Stimulated activated CD8-positive, alpha-beta memory T cell treated with anti-CD3 and anti-CD28 coated beads, Interleukin-4, amount 100 ng/mL, for 1 hour (primary cell): ENCODE results near the gene PACSIN1.
"Not testable (repeated sequence)": the region's sequence is repeated elsewhere in the genome, so short reads cannot be mapped to it uniquely, and the experiment has no call there.

Experiments
- DNase-seq, 2 donors: peaks; one replicate each; pipeline ENCODE4 v3.0.0-alpha.2; 2020; ENCODE audit warnings: low read depth in 2 of 2, low spot score in 1 of 2

The PACSIN1 gene

GRCh38 chr6:34457742-34458735, 7.8 kb upstream of the PACSIN1 start:
- DNase-seq, result no peak

DNA sequence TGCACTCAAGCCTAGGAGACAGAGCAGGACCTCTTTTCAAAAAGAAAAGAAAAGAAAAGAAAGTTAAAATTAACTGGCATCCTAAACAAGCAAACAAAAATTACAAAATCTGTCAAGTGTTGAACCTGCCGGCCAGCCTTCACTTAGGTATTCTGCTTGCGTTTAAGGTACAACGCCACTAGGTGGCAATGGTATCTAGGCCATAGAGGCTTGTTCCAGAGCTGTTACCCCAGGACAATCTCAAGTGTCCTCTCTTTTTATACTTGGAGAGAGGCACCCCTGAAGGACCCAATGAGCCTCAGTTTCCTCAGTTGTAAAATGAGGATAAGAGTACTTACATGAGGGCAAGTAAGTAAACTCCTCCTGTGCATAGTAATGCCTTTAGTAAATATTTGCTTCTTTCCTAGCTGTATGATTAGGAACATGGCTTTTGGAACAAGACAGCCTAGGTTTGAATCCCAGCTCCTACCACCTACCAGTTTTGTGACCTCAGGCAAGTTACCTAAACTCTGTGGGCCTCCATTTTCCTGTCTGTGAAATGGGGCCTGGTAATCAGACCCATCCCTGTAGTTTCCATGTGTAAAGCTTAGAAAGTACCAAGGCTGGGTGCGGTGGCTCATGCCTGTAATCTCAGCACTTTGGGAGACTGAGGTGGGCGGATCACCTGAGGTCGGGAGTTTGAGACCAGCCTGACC, 5.8 kb upstream of the PACSIN1 start:
- DNase-seq, result peak in 1 of 2 donors; percentile 10

- no peak for DNase-seq
Observed at GRCh38 chr6:34460796-34461507, 4.9 kb upstream of the PACSIN1 start.

GRCh38 chr6:34462010-34462409, 3.9 kb upstream of the PACSIN1 start:
- no peak for DNase-seq

GRCh38 chr6:34462551-34462971, 3.3 kb upstream of the PACSIN1 start:
- no peak for DNase-seq

DNA sequence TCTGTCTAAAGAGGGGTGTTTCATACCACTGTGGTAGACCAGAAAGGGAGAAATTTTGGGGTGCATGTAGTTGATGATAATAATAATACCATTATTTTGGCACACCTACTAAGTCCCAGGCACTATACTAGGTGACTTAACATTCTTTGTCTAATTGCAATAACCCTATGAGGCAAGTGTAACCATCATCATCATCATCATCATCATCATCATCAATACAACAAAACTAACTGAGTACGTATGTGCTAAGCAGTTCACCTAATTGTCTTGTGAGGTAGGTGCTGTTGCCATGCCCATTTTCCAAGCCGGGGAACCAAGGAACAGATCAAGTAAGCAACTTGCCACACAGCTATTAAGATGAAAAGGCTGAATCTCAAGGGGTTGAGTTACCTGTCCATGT, 2.6 kb upstream of the PACSIN1 start:
- DNase-seq, result no peak

DNA sequence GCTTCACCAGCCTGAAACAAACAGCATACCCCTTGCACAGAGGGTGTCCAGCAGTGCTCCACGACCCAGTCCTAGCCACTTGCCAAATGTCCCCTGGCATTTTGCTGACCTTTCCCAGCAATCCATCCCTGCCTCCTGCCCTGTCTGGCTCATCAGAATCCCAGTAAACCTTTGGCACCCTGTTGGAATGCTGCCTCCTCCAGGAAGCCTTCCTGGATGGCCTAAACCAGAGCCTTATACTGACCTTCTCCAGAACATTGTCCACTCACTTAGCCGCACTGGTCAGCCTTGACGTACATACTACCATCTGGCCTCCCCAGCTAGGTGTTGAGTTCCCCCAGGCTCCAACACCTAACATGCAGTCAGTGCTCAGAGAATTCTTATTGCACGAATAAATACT, 2.0 kb upstream of the PACSIN1 start:
- no peak for DNase-seq

DNA sequence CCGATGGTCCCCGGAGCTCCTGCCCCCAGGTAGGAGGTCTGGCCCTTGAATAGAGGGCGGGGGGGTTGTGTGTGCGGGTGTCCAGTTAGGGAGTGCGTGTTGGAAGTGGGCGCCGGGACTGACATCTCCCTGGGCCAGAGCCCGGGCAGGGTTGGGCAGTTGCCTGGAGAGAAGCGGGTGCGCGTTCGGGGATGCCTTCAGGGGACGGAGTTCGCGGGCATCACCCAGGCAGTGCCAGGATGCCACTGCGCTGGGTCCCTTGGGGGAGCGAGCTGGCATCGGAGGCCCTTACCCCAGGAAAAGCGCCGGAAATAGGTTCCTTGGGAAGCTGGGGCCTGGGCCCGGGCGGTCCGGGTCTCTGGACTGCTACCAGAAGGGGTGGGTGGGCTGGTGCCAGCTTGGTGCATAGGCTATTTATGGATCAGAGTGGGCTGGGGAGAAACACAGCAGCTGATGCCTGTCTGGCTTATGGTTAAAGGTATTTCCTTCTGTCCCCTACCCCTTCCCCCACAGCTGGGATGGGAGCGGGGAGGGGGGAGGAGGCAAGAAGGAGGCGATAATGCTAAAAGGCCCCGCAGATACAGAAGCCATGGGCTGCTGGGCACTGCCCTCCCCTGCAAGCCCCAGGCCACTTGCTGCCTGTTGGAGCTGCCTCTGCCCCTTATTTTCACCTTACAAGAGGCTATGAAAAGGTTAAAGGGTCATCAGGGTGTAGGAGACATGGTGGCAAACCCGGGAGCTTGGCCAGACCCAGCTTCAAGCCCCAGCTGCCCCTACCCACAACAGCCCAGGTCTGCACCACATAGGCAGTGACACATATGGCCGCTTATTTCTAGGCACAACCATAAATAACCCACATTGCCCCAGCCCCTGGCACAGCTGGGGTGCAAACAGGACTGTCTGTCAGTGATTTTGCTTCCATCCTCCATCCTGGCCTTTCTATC, 638 bp downstream of the PACSIN1 start:
- DNase-seq, result no peak

GRCh38 chr6:34468378-34468892, 2.6 kb downstream of the PACSIN1 start:
- no peak for DNase-seq

DNA sequence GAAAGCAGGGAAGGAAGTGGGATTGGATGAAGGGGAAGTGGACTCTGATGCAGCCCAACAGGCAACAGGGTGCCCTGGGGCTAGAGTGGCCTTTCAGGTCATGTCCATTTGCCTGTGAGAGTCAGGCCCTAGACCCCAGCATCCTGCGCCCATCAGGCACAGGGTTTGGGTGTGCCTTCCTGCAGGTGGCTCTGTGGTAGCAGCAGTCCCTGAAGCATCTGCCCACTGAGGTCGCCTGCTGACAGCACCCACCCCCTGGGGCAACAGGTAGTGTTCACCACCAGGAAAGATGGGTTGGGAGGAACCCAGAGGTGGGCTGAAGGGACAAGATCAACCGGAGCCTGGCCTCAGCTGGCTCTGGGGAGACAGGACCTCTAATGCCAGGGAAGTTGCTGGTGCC, 3.6 kb downstream of the PACSIN1 start:
- no peak for DNase-seq

DNA sequence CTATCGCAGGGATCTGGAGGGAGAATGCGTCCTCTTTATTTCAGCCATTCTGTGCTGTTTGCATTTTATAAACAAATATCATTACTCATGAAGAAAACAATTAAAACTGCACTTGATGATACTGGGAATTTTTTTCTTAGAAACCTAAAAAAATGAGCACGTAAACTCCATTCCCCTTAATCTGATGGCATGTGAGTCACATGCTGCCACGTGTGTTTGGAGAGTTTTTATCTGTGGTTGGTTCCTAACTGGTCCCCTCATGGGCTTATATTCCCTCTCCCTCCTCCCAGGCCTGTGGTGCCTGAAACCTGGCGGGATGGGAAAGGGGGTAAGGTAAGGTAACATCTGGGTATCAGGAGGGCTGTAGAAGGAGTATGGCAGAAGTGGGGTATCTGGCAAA, 6.5 kb downstream of the PACSIN1 start:
- no peak for DNase-seq

DNA sequence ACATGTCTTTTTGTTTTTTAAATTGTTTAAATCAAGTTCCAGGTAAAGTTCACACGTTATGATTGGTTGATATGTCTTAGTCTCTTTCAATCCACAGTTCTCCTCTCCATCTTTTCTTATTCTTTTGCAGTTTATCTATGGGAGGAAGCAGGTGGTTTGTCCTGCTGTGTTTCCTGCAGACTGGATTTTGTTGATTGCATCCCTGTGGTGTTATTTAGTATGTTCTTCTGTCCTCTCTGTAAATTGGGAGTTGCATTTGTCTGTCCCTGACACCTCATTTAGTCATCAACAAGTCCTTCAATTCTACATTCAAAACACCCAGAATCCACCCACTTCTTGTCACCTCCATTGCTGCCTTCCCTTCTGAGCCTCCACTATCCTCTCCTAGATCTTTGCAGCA, 8.1 kb downstream of the PACSIN1 start:
- DNase-seq, result no peak

GRCh38 chr6:34474754-34475153, 8.9 kb downstream of the PACSIN1 start:
- DNase-seq, result no peak

DNA sequence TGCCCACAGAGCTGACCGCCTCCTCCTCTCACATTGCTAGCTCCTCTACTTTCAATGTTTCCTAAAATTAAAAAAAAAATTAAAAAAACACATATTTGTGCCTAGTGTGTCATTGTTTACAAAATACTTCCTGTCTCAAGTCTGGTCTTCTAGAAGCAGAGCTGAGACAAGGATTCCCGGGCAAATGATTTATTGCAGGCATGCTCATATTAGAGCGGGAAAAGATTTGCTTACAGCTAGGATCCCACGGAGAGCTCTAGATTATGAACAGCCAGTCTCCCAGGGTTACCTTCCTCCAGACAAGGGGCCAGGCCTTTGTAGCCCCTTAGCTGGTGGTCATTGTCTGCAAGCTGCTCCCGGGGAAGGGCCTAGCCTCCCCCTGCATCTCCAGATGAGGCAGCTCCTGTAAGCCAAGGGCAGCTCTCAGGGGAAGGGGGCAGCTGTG, 9.4 kb downstream of the PACSIN1 start:
- no peak for DNase-seq

GRCh38 chr6:34475767-34476328, 10.0 kb downstream of the PACSIN1 start:
- DNase-seq, result no peak

- DNase-seq, result no peak
Observed at GRCh38 chr6:34476447-34476846, 10.6 kb downstream of the PACSIN1 start.

GRCh38 chr6:34476921-34477320, 11.0 kb downstream of the PACSIN1 start:
- no peak for DNase-seq

- no peak for DNase-seq
Observed at GRCh38 chr6:34478796-34479195, 12.9 kb downstream of the PACSIN1 start.

GRCh38 chr6:34483781-34484180, 17.9 kb downstream of the PACSIN1 start:
- not testable (repeated sequence) for DNase-seq

DNA sequence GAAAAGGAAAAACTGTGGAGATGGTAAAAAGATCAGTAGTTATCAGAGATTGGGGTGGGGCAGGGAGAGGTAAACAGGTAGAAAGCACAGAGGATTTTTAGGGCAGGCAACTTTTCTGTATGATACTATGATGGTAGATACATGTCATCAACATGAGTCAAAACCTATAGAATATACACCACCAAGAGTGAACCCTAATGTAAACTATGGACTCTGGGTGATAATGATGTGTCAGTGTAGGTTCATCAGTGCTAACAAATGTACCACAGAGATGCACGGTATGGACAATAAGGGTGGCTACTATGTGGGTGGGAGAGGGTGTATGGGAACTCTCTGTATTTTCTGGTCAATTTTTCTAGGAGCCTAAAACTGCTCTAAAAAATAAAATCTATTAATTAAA, 18.5 kb downstream of the PACSIN1 start:
- DNase-seq, result no peak
